Measurements from ENCODE around the gene VPS26A. TPM values are rescaled to one million over a fixed set of nuclear protein-coding genes. Genes with fewer than 3 reads are reported as not detected.

VPS26A gene
- total and polyA plus RNA-seq, 9 donors: 20.3 to 51.2 (median 40.1) TPM

- Histone ChIP-seq H3K36me3 (ENCODE audit: control insufficient read depth, insufficient read depth, low read length) (no peaks in the 10 kb centered on the region), H3K4me1 (ENCODE audit: control insufficient read depth, insufficient read depth, low read length) (no peaks in the 10 kb centered on the region), H3K9me3 (replicated peaks; ENCODE audit: control insufficient read depth, low read depth, low read length) (no peaks in the 10 kb centered on the region), H3K4me3 (ENCODE audit: low read length) (no peak overlapping the region), H3K27me3 (ENCODE audit: control insufficient read depth, insufficient read depth, low read length) (peaks cover 4% of the 10 kb centered on the region), H3K27ac (ENCODE audit: low read length) (no peak overlapping the region)
- DNase-seq: no peak
- 75% methylated on average over 6 of the region's 6 CpGs for WGBS (ENCODE audit: insufficient coverage)
Measured at GRCh38 chr10:69101451-69102095, 22.4 kb upstream of the VPS26A start.

DNA sequence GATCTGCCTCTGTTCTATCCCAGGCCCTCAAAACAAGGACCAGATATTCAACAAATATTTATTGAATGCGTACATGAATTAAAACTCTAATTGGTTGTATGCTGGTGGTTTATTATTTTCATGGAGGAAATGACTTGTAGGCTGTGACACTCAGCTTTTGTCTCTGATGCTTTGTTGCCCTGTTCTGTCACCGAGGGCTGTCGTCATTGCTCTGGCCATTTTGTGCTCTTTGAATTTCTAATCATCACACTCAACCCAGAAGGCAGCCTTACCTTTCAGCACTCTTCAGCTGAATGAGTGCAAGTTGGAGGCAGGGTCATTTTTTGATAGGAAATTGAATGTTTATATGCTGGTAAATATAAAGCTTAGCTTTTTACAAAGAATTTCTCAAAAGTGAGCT is 21.5 kb upstream of the VPS26A start:
- no peak overlapping the region for H3K27ac ChIP-seq (ENCODE audit: low read length)
- H3K4me1 ChIP-seq (ENCODE audit: control insufficient read depth, insufficient read depth, low read length): no peaks in the 10 kb centered on the region
- H3K9me3 ChIP-seq (replicated peaks; ENCODE audit: control insufficient read depth, low read depth, low read length): no peaks in the 10 kb centered on the region
- DNase-seq: no peak
- H3K4me3 ChIP-seq (ENCODE audit: low read length): no peak overlapping the region
- no peaks in the 10 kb centered on the region for H3K36me3 ChIP-seq (ENCODE audit: control insufficient read depth, insufficient read depth, low read length)
- H3K27me3 ChIP-seq (ENCODE audit: control insufficient read depth, insufficient read depth, low read length): peaks cover 4% of the 10 kb centered on the region
- WGBS (ENCODE audit: insufficient coverage): no CpG with 5 or more reads among the region's 3 CpGs

GRCh38 chr10:69103784-69104183 is 20.2 kb upstream of the VPS26A start:
- H3K4me3 ChIP-seq (ENCODE audit: low read length): no peak overlapping the region
- 55% methylated on average over 7 of the region's 7 CpGs for WGBS (ENCODE audit: insufficient coverage)
- no peaks in the 10 kb centered on the region for H3K4me1 ChIP-seq (ENCODE audit: control insufficient read depth, insufficient read depth, low read length)
- no peak for DNase-seq
- H3K9me3 ChIP-seq (replicated peaks; ENCODE audit: control insufficient read depth, low read depth, low read length): no peaks in the 10 kb centered on the region
- no peak overlapping the region for H3K27ac ChIP-seq (ENCODE audit: low read length)
- no peaks in the 10 kb centered on the region for H3K36me3 ChIP-seq (ENCODE audit: control insufficient read depth, insufficient read depth, low read length)
- H3K27me3 ChIP-seq (ENCODE audit: control insufficient read depth, insufficient read depth, low read length): peaks cover 4% of the 10 kb centered on the region

DNA sequence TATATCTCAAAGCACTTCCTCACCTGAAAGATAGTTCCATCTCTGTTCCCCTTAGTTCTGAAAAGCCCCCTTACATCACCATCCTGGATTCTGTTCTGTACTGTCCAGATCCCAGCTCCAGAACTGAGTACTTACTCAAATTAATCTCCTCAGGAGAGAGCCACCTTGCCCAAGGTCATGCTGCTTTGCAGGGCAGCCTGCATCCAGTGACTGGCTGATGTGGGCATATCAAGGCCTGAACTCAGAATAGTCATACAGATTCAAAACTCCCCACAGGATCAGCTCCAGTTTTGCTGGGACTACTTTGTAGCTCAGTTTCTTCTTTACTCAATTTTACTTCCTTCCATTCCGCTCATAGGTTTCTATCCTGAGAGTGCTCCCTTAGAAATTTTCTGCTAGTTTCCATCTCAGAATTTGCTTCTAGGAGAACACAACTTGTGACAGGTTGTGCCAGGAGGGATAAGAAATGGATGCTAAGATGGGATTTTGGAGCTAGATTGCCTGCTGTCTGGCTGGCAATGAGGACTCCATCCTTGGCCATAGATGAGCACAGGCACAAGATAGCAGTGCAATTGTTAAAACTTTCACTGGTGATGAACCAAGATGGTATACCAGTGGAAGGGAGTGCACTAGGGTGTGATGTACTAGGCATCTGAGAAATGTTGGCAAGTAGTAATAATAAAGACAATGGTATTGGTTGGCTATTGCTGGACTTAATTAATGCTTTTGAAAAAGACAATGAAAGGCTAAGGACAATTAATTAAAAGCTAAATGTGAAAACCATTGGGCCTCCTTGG is 18.8 kb upstream of the VPS26A start:
- Histone ChIP-seq H3K36me3 (ENCODE audit: control insufficient read depth, insufficient read depth, low read length) (no peaks in the 10 kb centered on the region), H3K27me3 (ENCODE audit: control insufficient read depth, insufficient read depth, low read length) (peaks cover 4% of the 10 kb centered on the region), H3K9me3 (replicated peaks; ENCODE audit: control insufficient read depth, low read depth, low read length) (no peaks in the 10 kb centered on the region), H3K4me1 (ENCODE audit: control insufficient read depth, insufficient read depth, low read length) (no peaks in the 10 kb centered on the region), H3K27ac (ENCODE audit: low read length) (no peak overlapping the region), H3K4me3 (ENCODE audit: low read length) (no peak overlapping the region)
- no CpG with 5 or more reads among the region's 1 CpG for WGBS (ENCODE audit: insufficient coverage)
- DNase-seq: no peak

DNA sequence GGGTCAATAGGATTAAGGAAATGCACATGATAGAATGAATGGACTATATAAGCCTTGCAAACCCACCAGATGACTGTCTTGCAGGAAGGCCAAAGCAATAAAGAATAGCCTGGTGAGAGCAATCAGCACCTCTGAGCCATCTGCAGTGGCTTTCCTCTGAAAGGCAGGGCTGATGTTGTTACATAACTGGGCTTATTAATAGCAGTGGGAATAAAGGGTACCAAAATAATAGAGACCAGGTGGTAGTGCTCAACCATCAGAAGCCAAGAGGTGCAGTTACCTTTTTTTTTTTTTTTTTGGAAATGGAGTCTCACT is 16.8 kb upstream of the VPS26A start:
- H3K4me1 ChIP-seq (ENCODE audit: control insufficient read depth, insufficient read depth, low read length): no peaks in the 10 kb centered on the region
- H3K4me3 ChIP-seq (ENCODE audit: low read length): no peak overlapping the region
- peaks cover 6% of the 10 kb centered on the region for H3K27me3 ChIP-seq (ENCODE audit: control insufficient read depth, insufficient read depth, low read length)
- DNase-seq: no peak
- H3K36me3 ChIP-seq (ENCODE audit: control insufficient read depth, insufficient read depth, low read length): no peaks in the 10 kb centered on the region
- H3K9me3 ChIP-seq (replicated peaks; ENCODE audit: control insufficient read depth, low read depth, low read length): no peaks in the 10 kb centered on the region
- H3K27ac ChIP-seq (ENCODE audit: low read length): no peak overlapping the region

- WGBS (ENCODE audit: insufficient coverage): 100% methylated on average over 2 of the region's 2 CpGs
- H3K27me3 ChIP-seq (ENCODE audit: control insufficient read depth, insufficient read depth, low read length): peaks cover 4% of the 10 kb centered on the region
Measured at GRCh38 chr10:69107699-69108098, 16.3 kb upstream of the VPS26A start.

DNA sequence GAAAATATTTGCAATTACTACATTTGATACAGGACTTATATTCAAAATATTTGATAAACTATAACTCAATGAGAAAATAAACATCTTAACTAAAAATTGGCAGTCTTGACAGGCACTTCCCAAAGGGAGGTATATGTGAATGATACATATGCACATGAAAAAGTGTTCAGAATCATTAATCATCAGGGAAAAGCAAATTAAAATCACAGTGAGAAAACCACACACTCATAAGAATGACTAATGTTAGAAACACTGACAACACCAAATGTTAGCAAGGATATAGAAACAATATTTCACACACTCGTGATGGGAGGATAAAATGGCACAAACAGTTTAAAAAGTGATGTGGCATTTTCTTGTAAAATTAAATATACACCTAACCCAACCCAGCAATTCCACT is 4.1 kb upstream of the VPS26A start:
- H3K9me3 ChIP-seq (replicated peaks; ENCODE audit: control insufficient read depth, low read depth, low read length): no peaks in the 10 kb centered on the region
- DNase-seq: no peak
- H3K4me1 ChIP-seq (ENCODE audit: control insufficient read depth, insufficient read depth, low read length): peaks cover 2% of the 10 kb centered on the region
- no CpG with 5 or more reads among the region's 1 CpG for WGBS (ENCODE audit: insufficient coverage)
- H3K27ac ChIP-seq (ENCODE audit: low read length): no peak overlapping the region
- no peak overlapping the region for H3K4me3 ChIP-seq (ENCODE audit: low read length)
- H3K27me3 ChIP-seq (ENCODE audit: control insufficient read depth, insufficient read depth, low read length): no peaks in the 10 kb centered on the region
- H3K36me3 ChIP-seq (ENCODE audit: control insufficient read depth, insufficient read depth, low read length): no peaks in the 10 kb centered on the region

More at GRCh38 chr10:69107699-69108098, 16.3 kb upstream of the VPS26A start:
- Histone ChIP-seq H3K27ac (ENCODE audit: low read length) (no peak overlapping the region), H3K4me3 (ENCODE audit: low read length) (no peak overlapping the region), H3K4me1 (ENCODE audit: control insufficient read depth, insufficient read depth, low read length) (no peaks in the 10 kb centered on the region), H3K36me3 (ENCODE audit: control insufficient read depth, insufficient read depth, low read length) (no peaks in the 10 kb centered on the region), H3K9me3 (replicated peaks; ENCODE audit: control insufficient read depth, low read depth, low read length) (no peaks in the 10 kb centered on the region)
- DNase-seq: no peak

- Histone ChIP-seq H3K27ac (ENCODE audit: low read length) (peak overlapping the region; percentile 100), H3K4me1 (ENCODE audit: control insufficient read depth, insufficient read depth, low read length) (peaks cover 4% of the 10 kb centered on the region), H3K27me3 (ENCODE audit: control insufficient read depth, insufficient read depth, low read length) (no peaks in the 10 kb centered on the region), H3K36me3 (ENCODE audit: control insufficient read depth, insufficient read depth, low read length) (no peaks in the 10 kb centered on the region), H3K9me3 (replicated peaks; ENCODE audit: control insufficient read depth, low read depth, low read length) (no peaks in the 10 kb centered on the region), H3K4me3 (ENCODE audit: low read length) (peak overlapping the region; percentile 91)
- peak; percentile 85 for DNase-seq
- 0% methylated on average over 15 of the region's 16 CpGs for WGBS (ENCODE audit: insufficient coverage)
Measured at GRCh38 chr10:69123306-69123746, 652 bp upstream of the VPS26A start.

DNA sequence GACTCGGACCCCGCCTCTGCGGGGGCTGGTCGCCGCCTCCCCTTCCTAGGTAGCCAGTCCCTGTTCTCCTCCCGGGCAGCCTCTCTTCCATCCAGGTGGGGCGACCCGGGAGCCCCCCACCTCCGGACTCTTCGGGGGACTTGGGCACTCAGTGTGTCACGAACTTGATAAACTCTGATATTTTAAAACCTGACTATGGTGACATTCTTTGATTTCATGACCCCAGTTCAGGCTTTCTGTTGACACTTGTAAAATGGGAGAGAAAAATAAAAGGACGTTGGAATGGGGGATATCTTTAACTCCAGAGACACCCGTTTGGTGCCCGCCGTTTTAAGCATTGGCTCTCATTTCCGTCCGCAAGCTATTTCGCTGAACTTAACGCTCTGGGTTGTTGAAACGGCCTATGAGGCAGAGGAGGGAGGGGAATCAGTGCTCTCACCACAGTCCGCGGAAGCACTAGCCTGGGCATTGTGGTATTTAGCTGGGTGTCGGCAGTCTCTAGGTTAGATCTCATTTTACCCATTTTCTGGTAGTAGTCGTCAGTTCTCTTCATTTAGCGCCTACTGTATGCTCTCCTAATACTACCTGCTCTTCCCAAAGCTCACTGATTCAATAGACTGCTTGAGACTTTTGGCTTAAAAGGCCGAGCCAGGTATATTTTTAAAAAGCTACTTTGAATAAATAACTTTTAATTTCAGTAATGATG is 738 bp downstream of the VPS26A start:
- peaks cover 4% of the 10 kb centered on the region for H3K4me1 ChIP-seq (ENCODE audit: control insufficient read depth, insufficient read depth, low read length)
- H3K36me3 ChIP-seq (ENCODE audit: control insufficient read depth, insufficient read depth, low read length): no peaks in the 10 kb centered on the region
- WGBS (ENCODE audit: insufficient coverage): 0% methylated on average over 12 of the region's 26 CpGs
- DNase-seq: peak; percentile 71
- no peaks in the 10 kb centered on the region for H3K27me3 ChIP-seq (ENCODE audit: control insufficient read depth, insufficient read depth, low read length)
- H3K27ac ChIP-seq (ENCODE audit: low read length): peak overlapping the region; percentile 94
- peak overlapping the region; percentile 91 for H3K4me3 ChIP-seq (ENCODE audit: low read length)
- no peaks in the 10 kb centered on the region for H3K9me3 ChIP-seq (replicated peaks; ENCODE audit: control insufficient read depth, low read depth, low read length)

GRCh38 chr10:69125554-69125953 is 1.6 kb downstream of the VPS26A start:
- Histone ChIP-seq H3K27me3 (ENCODE audit: control insufficient read depth, insufficient read depth, low read length) (no peaks in the 10 kb centered on the region), H3K27ac (ENCODE audit: low read length) (no peak overlapping the region), H3K4me1 (ENCODE audit: control insufficient read depth, insufficient read depth, low read length) (peaks cover 4% of the 10 kb centered on the region), H3K36me3 (ENCODE audit: control insufficient read depth, insufficient read depth, low read length) (no peaks in the 10 kb centered on the region), H3K9me3 (replicated peaks; ENCODE audit: control insufficient read depth, low read depth, low read length) (no peaks in the 10 kb centered on the region), H3K4me3 (ENCODE audit: low read length) (no peak overlapping the region)
- no peak for DNase-seq
- no CpG with 5 or more reads among the region's 1 CpG for WGBS (ENCODE audit: insufficient coverage)

All from muscle of leg (tissue), 11 donors.